ENCODE results near the gene VTN.

GRCh38 chr17:28330671-28331070, 39.4 kb downstream of the VTN start:
- no peak for TF ChIP-seq CTCF (IDR thresholded peaks at IDR 0.05)
- TF ChIP-seq POLR2A (IDR thresholded peaks at IDR 0.05), result no peak
